Fibroblast of skin of back (primary cell): ENCODE data around the gene KIF9.
"Not testable (repeated sequence)": the region's sequence is repeated elsewhere in the genome, so short reads cannot be mapped to it uniquely, and the experiment has no call there.

Experiments used
- DNase-seq: peaks from one replicate; pipeline ENCODE4 v3.0.0-alpha.2; 2013

The KIF9 gene

GRCh38 chr3:47293822-47294221 lies 11.2 kb upstream of the KIF9 start:
- no peak for DNase-seq

GRCh38 chr3:47291754-47292420 lies 9.3 kb upstream of the KIF9 start:
- DNase-seq: not testable (repeated sequence)

- DNase-seq: no peak
These were observed 8.7 kb upstream of the KIF9 start for GRCh38 chr3:47291158-47291753.

GRCh38 chr3:47288966-47289910 lies 6.6 kb upstream of the KIF9 start:
- DNase-seq: no peak

- DNase-seq: no peak
These were observed 1.2 kb upstream of the KIF9 start for GRCh38 chr3:47283591-47284364.

GRCh38 chr3:47283193-47283537 lies 566 bp upstream of the KIF9 start:
- no peak for DNase-seq

GRCh38 chr3:47280519-47280918 lies 2.1 kb downstream of the KIF9 start:
- DNase-seq: no peak

GRCh38 chr3:47276558-47276957 lies 6.0 kb downstream of the KIF9 start:
- DNase-seq: no peak

GRCh38 chr3:47274652-47275051 lies 7.9 kb downstream of the KIF9 start:
- no peak for DNase-seq

GRCh38 chr3:47273564-47273963 lies 9.0 kb downstream of the KIF9 start:
- no peak for DNase-seq

- no peak for DNase-seq
These were observed 12.1 kb downstream of the KIF9 start for GRCh38 chr3:47270526-47270925.

GRCh38 chr3:47267490-47267824 lies 15.1 kb downstream of the KIF9 start:
- no peak for DNase-seq

GRCh38 chr3:47266709-47267489 lies 15.7 kb downstream of the KIF9 start:
- DNase-seq: peak; percentile 91

GRCh38 chr3:47265725-47266428 lies 16.7 kb downstream of the KIF9 start:
- DNase-seq: no peak

- no peak for DNase-seq
These were observed 17.6 kb downstream of the KIF9 start for GRCh38 chr3:47265008-47265407.

GRCh38 chr3:47261301-47261700 lies 21.3 kb downstream of the KIF9 start:
- DNase-seq: no peak

GRCh38 chr3:47260605-47261004 lies 22.0 kb downstream of the KIF9 start:
- DNase-seq: no peak

GRCh38 chr3:47259114-47259513 lies 23.5 kb downstream of the KIF9 start:
- no peak for DNase-seq

GRCh38 chr3:47256331-47256730 lies 26.3 kb downstream of the KIF9 start:
- DNase-seq: not testable (repeated sequence)

- no peak for DNase-seq
These were observed 30.9 kb downstream of the KIF9 start for GRCh38 chr3:47251689-47252088.

GRCh38 chr3:47251085-47251484 lies 31.5 kb downstream of the KIF9 start:
- not testable (repeated sequence) for DNase-seq
